NB4 (cell line): ENCODE data around the gene PSME4.

Experiments used
- DNase-seq: peaks from one replicate; pipeline ENCODE4 v3.0.0; 2010; ENCODE audit warnings: low read depth
- H3K4me3 ChIP-seq: one replicate; pipeline ENCODE4 v1.5.1; 2011; ENCODE audit warnings: mild to moderate bottlenecking, low read depth, low read length, moderate library complexity
- CTCF ChIP-seq: IDR thresholded peaks from one replicate; pipeline ENCODE4 v1.5.1; 2012; ENCODE audit warnings: low read depth, low read length
- MAX ChIP-seq: IDR thresholded peaks from 2 replicates; pipeline ENCODE4 v1.6.1; 2011; ENCODE audit warnings: low read depth, low read length
- MYC ChIP-seq: IDR thresholded peaks from 2 replicates; pipeline ENCODE4 v1.6.1; 2011; ENCODE audit warnings: low read depth, low read length
- POLR2A ChIP-seq: IDR thresholded peaks from 2 replicates; pipeline ENCODE4 v1.6.1; 2011; ENCODE audit warnings: mild to moderate bottlenecking; ENCODE audit not compliant: insufficient read length; ENCODE audit errors: extremely low read depth

PSME4 gene

DNA sequence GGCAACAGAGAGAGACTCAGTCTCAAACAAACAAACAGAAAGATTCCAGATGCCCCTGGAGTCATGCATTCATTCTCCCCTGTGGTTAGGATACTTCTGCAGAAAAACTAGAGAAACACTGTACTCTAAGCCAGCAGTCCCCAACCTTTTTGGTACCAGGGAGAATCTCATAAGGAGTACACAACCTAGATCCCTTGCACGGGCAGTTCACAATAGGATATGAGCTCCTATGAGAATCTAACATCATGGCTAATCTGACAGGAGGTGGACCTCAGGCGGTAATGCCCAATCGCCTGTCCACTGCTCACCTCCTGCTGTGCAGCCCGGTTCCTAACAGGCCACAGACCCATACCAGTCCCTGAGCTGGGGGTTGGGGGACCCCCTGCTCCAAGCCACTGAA is 18.3 kb downstream of the PSME4 start:
- no peak overlapping the region for H3K4me3 ChIP-seq
- DNase-seq, result no peak
- TF ChIP-seq POLR2A, result no peak
- no peak for TF ChIP-seq MAX

- H3K4me3 ChIP-seq, result no peak overlapping the region
- DNase-seq, result no peak
- TF ChIP-seq CTCF, result no peak
- no peak for TF ChIP-seq POLR2A
- no peak for TF ChIP-seq MAX
- TF ChIP-seq MYC, result no peak
These were observed 21.3 kb downstream of the PSME4 start for GRCh38 chr2:53949457-53949856.

GRCh38 chr2:53945538-53945937 is 25.3 kb downstream of the PSME4 start:
- TF ChIP-seq POLR2A (no peak), MYC (no peak), CTCF (no peak), MAX (no peak)
- DNase-seq, result no peak
- H3K4me3 ChIP-seq, result no peak overlapping the region

DNA sequence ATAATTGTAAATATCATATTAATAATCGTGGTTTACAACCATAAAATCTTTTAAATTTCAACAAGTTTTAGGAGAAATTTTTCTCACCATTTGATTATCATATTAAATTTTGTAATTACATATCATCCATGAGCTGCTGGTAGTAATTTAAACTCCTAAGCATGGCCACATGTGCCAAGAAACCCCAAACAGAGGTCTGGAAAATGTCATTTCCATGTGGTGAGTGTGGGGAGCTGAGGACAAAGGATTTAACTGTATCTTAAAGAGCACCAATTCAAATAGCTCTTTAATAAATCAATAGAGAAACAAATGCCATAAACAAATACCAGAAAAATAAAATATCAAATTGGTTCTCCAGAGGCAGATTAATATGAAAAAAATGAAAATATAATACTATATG is 26.3 kb downstream of the PSME4 start:
- DNase-seq, result no peak
- TF ChIP-seq MYC (no peak), POLR2A (no peak), CTCF (no peak), MAX (no peak)
- H3K4me3 ChIP-seq, result no peak overlapping the region

DNA sequence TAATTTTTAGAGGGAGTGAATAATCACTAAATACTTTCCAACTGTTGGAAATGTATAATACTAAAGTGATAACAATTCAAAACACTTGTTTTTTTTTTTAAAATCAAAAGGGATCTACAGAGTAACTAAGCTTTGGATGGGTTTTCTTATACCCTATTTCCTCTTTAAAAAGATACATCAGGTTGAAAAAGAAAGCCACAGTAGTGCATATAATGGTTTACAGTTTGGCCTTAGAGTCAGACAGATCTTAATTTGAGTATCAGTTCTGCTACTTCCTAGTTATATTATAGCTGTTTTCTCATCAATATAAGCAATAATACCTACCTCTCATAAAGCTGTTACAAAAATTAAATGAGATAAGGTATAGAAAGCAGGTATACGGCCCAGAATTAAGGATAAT is 28.5 kb downstream of the PSME4 start:
- TF ChIP-seq MYC (no peak), CTCF (no peak), MAX (no peak), POLR2A (no peak)
- H3K4me3 ChIP-seq, result no peak overlapping the region
- no peak for DNase-seq

GRCh38 chr2:53941749-53942148 is 29.0 kb downstream of the PSME4 start:
- H3K4me3 ChIP-seq, result no peak overlapping the region
- no peak for DNase-seq
- no peak for TF ChIP-seq CTCF
- TF ChIP-seq MAX, result no peak
- TF ChIP-seq POLR2A, result no peak
- TF ChIP-seq MYC, result no peak
